HepG2 (cell line): ENCODE results near the gene TXN. TPM values are rescaled to one million over a fixed set of nuclear protein-coding genes. Genes with fewer than 3 reads are reported as not detected.
A peak's percentile ranks its signal among the peaks of the same experiment; 100 is the strongest.

Experiments used
- BCL6 ChIP-seq: IDR thresholded peaks from 2 replicates; pipeline ENCODE4 v1.6.1; 2016; ENCODE audit warnings: missing genetic modification reagents, missing compliant biosample characterization
- CBX1 ChIP-seq: IDR thresholded peaks from one replicate; pipeline ENCODE4 v1.6.1; 2016; ENCODE audit warnings: antibody characterized with exemption, low read depth
- GABPA ChIP-seq, 2 experiments: IDR thresholded peaks; 2 replicates each; pipeline ENCODE4 v1.6.1; 2011 to 2016; ENCODE audit warnings: low read depth in 2 of 2, low read length in 1 of 2, missing biosample characterization in 1 of 2, missing genetic modification characterization in 1 of 2
- GATAD2A ChIP-seq: IDR thresholded peaks from 2 replicates; pipeline ENCODE4 v1.6.1; 2016
- HES4 ChIP-seq: sonication (generic); formaldehyde crosslinking; IDR thresholded peaks from 2 replicates; pipeline ENCODE4 v1.9.0; 2021; ENCODE audit warnings: mild to moderate bottlenecking, missing genetic modification reagents, borderline replicate concordance
- HHEX ChIP-seq: IDR thresholded peaks from 2 replicates; pipeline ENCODE4 v1.6.1; 2016; ENCODE audit warnings: control low read depth
- ISX ChIP-seq: sonication (generic); formaldehyde crosslinking; conservative IDR thresholded peaks from 2 replicates; pipeline ENCODE4 v1.5.0; 2020; ENCODE audit warnings: missing genetic modification reagents
- KAT7 ChIP-seq: IDR thresholded peaks from 2 replicates; pipeline ENCODE4 v1.6.1; 2018; ENCODE audit warnings: borderline replicate concordance, missing compliant biosample characterization
- MAZ ChIP-seq, 2 experiments: sonication (generic) in 1 of 2; formaldehyde crosslinking in 1 of 2; IDR thresholded peaks; 2 replicates each; pipeline versions ENCODE4 v1.5.0 to v1.6.1; 2012 to 2020; ENCODE audit warnings: low read depth in 2 of 2, mild to moderate bottlenecking in 2 of 2, borderline replicate concordance in 1 of 2, improper control_type of control experiment in 1 of 2, low read length in 1 of 2, missing genetic modification reagents in 1 of 2, moderate library complexity in 1 of 2
- MED1 ChIP-seq: sonication (generic); formaldehyde crosslinking; IDR thresholded peaks from 2 replicates; pipeline ENCODE4 v1.4.0; 2020; ENCODE audit warnings: missing genetic modification reagents
- MIER2 ChIP-seq: IDR thresholded peaks from 2 replicates; pipeline ENCODE4 v1.6.1; 2016; ENCODE audit warnings: missing biosample characterization, missing genetic modification reagents
- MIXL1 ChIP-seq: IDR thresholded peaks from 2 replicates; pipeline ENCODE4 v1.6.1; 2016
- NFKB2 ChIP-seq: sonication (generic); formaldehyde crosslinking; IDR thresholded peaks from 2 replicates; pipeline ENCODE4 v1.4.0; 2020; ENCODE audit warnings: missing genetic modification reagents, borderline replicate concordance
- NPAS2 ChIP-seq: sonication (generic); formaldehyde crosslinking; IDR thresholded peaks from 2 replicates; pipeline ENCODE4 v1.8.0; 2022; ENCODE audit warnings: mild to moderate bottlenecking, missing genetic modification reagents, borderline replicate concordance
- PHF21A ChIP-seq: sonication (generic); formaldehyde crosslinking; IDR thresholded peaks from 2 replicates; pipeline ENCODE4 v1.5.0; 2020; ENCODE audit warnings: mild to moderate bottlenecking, missing genetic modification reagents
- ZC3H13 ChIP-seq: sonication (generic); formaldehyde crosslinking; IDR thresholded peaks from 2 replicates; pipeline ENCODE4 v1.8.1; 2023; ENCODE audit warnings: mild to moderate bottlenecking, missing genetic modification reagents, moderate library complexity
- ZFP1 ChIP-seq: IDR thresholded peaks from 2 replicates; pipeline ENCODE4 v1.6.1; 2016
- ZMYM4 ChIP-seq: sonication (generic); formaldehyde crosslinking; IDR thresholded peaks from 2 replicates; pipeline ENCODE4 v1.8.1; 2023; ENCODE audit warnings: mild to moderate bottlenecking, missing genetic modification reagents
- ZNF354B ChIP-seq: sonication (generic); formaldehyde crosslinking; IDR thresholded peaks from 2 replicates; pipeline ENCODE4 v1.8.0; 2022; ENCODE audit warnings: mild to moderate bottlenecking, missing genetic modification reagents
- ZNF567 ChIP-seq: sonication (generic); formaldehyde crosslinking; IDR thresholded peaks from 2 replicates; pipeline ENCODE4 v1.8.1; 2023; ENCODE audit warnings: mild to moderate bottlenecking, missing genetic modification reagents, borderline replicate concordance
- polyA plus RNA-seq, 8 experiments: library from polyadenylated mRNA; depleted of rRNA in 3 of 8; stranded (reverse) in 7 of 8; unstranded in 1 of 8; fragments of >200 nt; fragmentation: Illumina TruSeq in 4 of 8; extraction: Trizol in 4 of 8; gene quantifications; 2 replicates each; pipeline versions ENCODE4 v1.2.1 to v1.2.3, GENCODE V29; 2011 to 2016; ENCODE audit warnings: low read depth in 4 of 8, missing spikeins in 1 of 8, mixed read lengths in 1 of 8; ENCODE audit not compliant: insufficient read depth in 1 of 8
- total RNA-seq, 5 experiments: library from RNA; depleted of rRNA; stranded (reverse); fragments of >200 nt; fragmentation: Illumina TruSeq; extraction: Trizol; gene quantifications; 2 replicates each; pipeline ENCODE4 v1.2.3, GENCODE V29; 2016; ENCODE audit warnings: low read depth in 1 of 5
- TF ChIP-seq, protein P1 (sequence below): sonication (generic); formaldehyde crosslinking; IDR thresholded peaks from 2 replicates; pipeline ENCODE4 v1.4.0; 2020; ENCODE audit warnings: missing genetic modification reagents, mild to moderate bottlenecking, borderline replicate concordance
- TF ChIP-seq, protein P2 (sequence below): IDR thresholded peaks from 2 replicates; pipeline ENCODE4 v1.6.1; 2016; ENCODE audit warnings: missing biosample characterization, missing genetic modification reagents, low read depth
- TF ChIP-seq, protein P3 (sequence below): sonication (generic); formaldehyde crosslinking; IDR thresholded peaks from 2 replicates; pipeline ENCODE4 v1.4.0; 2020; ENCODE audit warnings: mild to moderate bottlenecking, missing genetic modification reagents

TXN gene
- total and polyA plus RNA-seq, 2 of the 13 experiments (the other 11 are each of a cell fraction or from before 2014, with no cell fraction given), result 364 to 470 TPM

DNA sequence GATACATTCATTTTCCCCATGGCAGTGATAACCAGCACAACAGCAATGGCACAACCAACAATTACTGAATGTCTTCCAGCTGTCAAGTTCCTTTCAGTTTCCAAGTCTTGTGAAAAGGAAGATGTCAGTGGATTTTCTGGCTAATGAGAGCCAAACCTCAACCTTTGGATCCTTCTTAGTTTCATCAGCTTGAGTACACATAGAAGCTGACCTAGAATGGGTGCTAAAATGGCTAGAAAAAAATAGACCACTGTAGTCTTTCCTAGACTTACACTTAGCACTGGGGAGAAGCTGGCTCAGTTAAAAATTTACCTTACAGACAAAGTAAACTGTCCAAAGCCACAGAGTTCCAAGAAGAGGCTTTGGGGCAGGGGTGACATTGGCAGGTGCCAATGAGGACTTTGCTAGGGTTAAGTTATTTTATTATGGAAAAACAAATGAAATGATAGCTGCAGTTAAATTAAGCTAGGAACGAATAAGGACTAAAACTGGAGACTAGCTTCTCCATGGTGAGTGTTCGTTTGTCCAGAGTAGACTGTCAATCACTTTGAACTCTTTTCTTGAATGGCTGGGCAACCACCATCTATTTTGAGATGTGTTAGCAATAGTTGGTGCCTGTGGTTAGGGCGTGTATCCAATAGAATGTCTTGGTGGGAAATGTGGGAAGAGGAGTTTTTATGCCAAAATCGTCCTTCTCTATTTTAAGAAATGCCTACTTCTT is 25.9 kb upstream of the TXN start (continued):
- no peak for TF ChIP-seq ZC3H13 (CRISPR knock-in tag)
- no peak for TF ChIP-seq HHEX (CRISPR knock-in tag)
- TF ChIP-seq MAZ (IDR thresholded peaks at IDR 0.05; ENCODE audit: borderline replicate concordance, low read depth, low read length), result no peak
- TF ChIP-seq MAZ (CRISPR knock-in tag; IDR thresholded peaks at IDR 0.05; ENCODE audit: low read depth), result no peak
- peak; percentile 37; the same call in 1 of the 2 replicates for TF ChIP-seq PHF21A (CRISPR knock-in tag)
- TF ChIP-seq ZNF567 (CRISPR knock-in tag), result no peak
- no peak for TF ChIP-seq ISX (CRISPR knock-in tag)
- no peak for TF ChIP-seq MIXL1
- TF ChIP-seq GATAD2A, result peak; percentile 61
- TF ChIP-seq CBX1, result no peak
- peak; percentile 86 for TF ChIP-seq BCL6 (CRISPR knock-in tag)
- TF ChIP-seq, protein P1, sequence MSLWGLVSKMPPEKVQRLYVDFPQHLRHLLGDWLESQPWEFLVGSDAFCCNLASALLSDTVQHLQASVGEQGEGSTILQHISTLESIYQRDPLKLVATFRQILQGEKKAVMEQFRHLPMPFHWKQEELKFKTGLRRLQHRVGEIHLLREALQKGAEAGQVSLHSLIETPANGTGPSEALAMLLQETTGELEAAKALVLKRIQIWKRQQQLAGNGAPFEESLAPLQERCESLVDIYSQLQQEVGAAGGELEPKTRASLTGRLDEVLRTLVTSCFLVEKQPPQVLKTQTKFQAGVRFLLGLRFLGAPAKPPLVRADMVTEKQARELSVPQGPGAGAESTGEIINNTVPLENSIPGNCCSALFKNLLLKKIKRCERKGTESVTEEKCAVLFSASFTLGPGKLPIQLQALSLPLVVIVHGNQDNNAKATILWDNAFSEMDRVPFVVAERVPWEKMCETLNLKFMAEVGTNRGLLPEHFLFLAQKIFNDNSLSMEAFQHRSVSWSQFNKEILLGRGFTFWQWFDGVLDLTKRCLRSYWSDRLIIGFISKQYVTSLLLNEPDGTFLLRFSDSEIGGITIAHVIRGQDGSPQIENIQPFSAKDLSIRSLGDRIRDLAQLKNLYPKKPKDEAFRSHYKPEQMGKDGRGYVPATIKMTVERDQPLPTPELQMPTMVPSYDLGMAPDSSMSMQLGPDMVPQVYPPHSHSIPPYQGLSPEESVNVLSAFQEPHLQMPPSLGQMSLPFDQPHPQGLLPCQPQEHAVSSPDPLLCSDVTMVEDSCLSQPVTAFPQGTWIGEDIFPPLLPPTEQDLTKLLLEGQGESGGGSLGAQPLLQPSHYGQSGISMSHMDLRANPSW (CRISPR knock-in tag), result no peak
- TF ChIP-seq, protein P2, sequence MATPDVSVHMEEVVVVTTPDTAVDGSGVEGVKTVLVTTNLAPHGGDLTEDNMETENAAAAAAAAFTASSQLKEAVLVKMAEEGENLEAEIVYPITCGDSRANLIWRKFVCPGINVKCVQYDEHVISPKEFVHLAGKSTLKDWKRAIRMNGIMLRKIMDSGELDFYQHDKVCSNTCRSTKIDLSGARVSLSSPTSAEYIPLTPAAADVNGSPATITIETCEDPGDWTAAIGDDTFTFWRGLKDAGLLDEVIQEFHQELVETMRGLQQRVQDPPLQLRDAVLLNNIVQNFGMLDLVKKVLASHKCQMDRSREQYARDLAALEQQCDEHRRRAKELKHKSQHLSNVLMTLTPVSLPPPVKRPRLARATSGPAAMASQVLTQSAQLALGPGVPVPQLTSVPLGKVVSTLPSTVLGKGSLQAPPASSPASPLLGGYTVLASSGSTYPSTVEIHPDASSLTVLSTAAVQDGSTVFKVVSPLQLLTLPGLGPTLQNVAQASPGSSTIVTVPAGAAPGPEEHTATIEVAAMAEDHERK (CRISPR knock-in tag), result no peak
- no peak for TF ChIP-seq MIER2 (CRISPR knock-in tag)
- peak; percentile 10; the same call in 1 of the 2 replicates for TF ChIP-seq MED1 (CRISPR knock-in tag)
- TF ChIP-seq, protein P3, sequence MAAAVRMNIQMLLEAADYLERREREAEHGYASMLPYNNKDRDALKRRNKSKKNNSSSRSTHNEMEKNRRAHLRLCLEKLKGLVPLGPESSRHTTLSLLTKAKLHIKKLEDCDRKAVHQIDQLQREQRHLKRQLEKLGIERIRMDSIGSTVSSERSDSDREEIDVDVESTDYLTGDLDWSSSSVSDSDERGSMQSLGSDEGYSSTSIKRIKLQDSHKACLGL (CRISPR knock-in tag), result no peak
- no peak for TF ChIP-seq GABPA (IDR thresholded peaks at IDR 0.05; ENCODE audit: low read depth, low read length)
- TF ChIP-seq GABPA (CRISPR knock-in tag; IDR thresholded peaks at IDR 0.05; ENCODE audit: low read depth), result no peak
- no peak for TF ChIP-seq NPAS2 (CRISPR knock-in tag)
- TF ChIP-seq HES4, result no peak
- TF ChIP-seq KAT7 (CRISPR knock-in tag), result no peak
- TF ChIP-seq ZFP1, result no peak
- no peak for TF ChIP-seq NFKB2 (CRISPR knock-in tag)
- peak; percentile 16; the same call in 1 of the 2 replicates for TF ChIP-seq ZMYM4 (CRISPR knock-in tag)
- no peak for TF ChIP-seq ZNF354B
